H1 (cell line): ENCODE data around the gene TRIM24. TPM values are rescaled to one million over a fixed set of nuclear protein-coding genes. Genes with fewer than 3 reads are reported as not detected.

Source experiments
- GABPA ChIP-seq: IDR thresholded peaks from 2 replicates; pipeline ENCODE4 v1.6.1; 2011; ENCODE audit warnings: mild to moderate bottlenecking, low read length, moderate library complexity, borderline replicate concordance; ENCODE audit not compliant: insufficient read depth
- HDAC2 ChIP-seq, 2 experiments: fragments of 300-600 bp in 1 of 2; sonication (generic) in 1 of 2; IDR thresholded peaks; 2 replicates each; pipeline ENCODE4 v1.6.1; 2011 to 2012; ENCODE audit warnings: low read depth in 2 of 2, low read length in 2 of 2, mild to moderate bottlenecking in 2 of 2, moderate library complexity in 2 of 2, borderline replicate concordance in 1 of 2, inconsistent platforms in 1 of 2
- KDM1A ChIP-seq: fragments of 200-600, 300-600 bp; sonication (generic); IDR thresholded peaks from 2 replicates; pipeline ENCODE4 v1.7.1; 2016; ENCODE audit warnings: mild to moderate bottlenecking, low read length, borderline replicate concordance
- NRF1 ChIP-seq: IDR thresholded peaks from 2 replicates; pipeline ENCODE4 v1.6.1; 2011; ENCODE audit warnings: mild to moderate bottlenecking, low read depth, low read length, improper control_type of control experiment
- TAF7 ChIP-seq: optimal IDR thresholded peaks from 2 replicates; pipeline ENCODE3; 2011; ENCODE audit warnings: low read depth, mild to moderate bottlenecking, inconsistent platforms, low read length, moderate library complexity, borderline replicate concordance
- polyA plus RNA-seq, 7 experiments: library from polyadenylated mRNA; depleted of rRNA in 3 of 7; stranded (reverse) in 5 of 7; unstranded in 2 of 7; fragments of >200 nt in 5 of 7; fragments of 200-250 nt in 2 of 7; gene quantifications; 1 replicate in 5 of 7; 2 replicates in 1 of 7; 4 replicates in 1 of 7; pipeline versions ENCODE4 v1.2.1 to v1.2.3, GENCODE V29; 2011 to 2013; ENCODE audit warnings: missing spikeins in 2 of 7, mixed read lengths in 2 of 7
- total RNA-seq: library from RNA; stranded (reverse); fragmentation: NEBNext Ultra II Directional; extraction: Animal tissue kit (Norgen Biotek cat#: 25700); gene quantifications from 2 replicates; pipeline ENCODE4 v1.2.1, GENCODE V29; 2021

The TRIM24 gene
- total and polyA plus RNA-seq, 2 of the 8 experiments (the other 6 are each of a cell fraction or from before 2014, with no cell fraction given) = 67.6 to 149 TPM

- no peak for TF ChIP-seq GABPA
- TF ChIP-seq HDAC2 (IDR thresholded peaks at IDR 0.05; ENCODE audit: borderline replicate concordance in 1 of 2, low read depth in 2 of 2, low read length in 2 of 2) = no peak
- no peak for TF ChIP-seq NRF1
- no peak for TF ChIP-seq TAF7
- no peak for TF ChIP-seq KDM1A
- TF ChIP-seq, all 59 proteins: peak for 0
Measured at GRCh38 chr7:138493535-138493934, 33.5 kb downstream of the TRIM24 start (continued).
